Measurements from ENCODE around the gene NEURL1B.

The NEURL1B gene

GRCh38 chr5:172636279-172637050 lies 4.6 kb upstream of the NEURL1B start:
- TF ChIP-seq YY1 (IDR thresholded peaks at IDR 0.05; ENCODE audit: insufficient read depth, insufficient read length) (no peak), ZNF274 (IDR thresholded peaks at IDR 0.05; ENCODE audit: low read depth, low read length) (no peak), SUZ12 (IDR thresholded peaks at IDR 0.05; ENCODE audit: extremely low read depth, insufficient read depth, insufficient read length) (no peak)
- no peak for DNase-seq (ENCODE audit: low read depth, low spot score)
- Histone ChIP-seq H3K4me3 (ENCODE audit: insufficient read length, low read depth) (no peak overlapping the region), H3K27me3 (ENCODE audit: insufficient read depth, insufficient read length) (peaks cover 29% of the 10 kb centered on the region), H3K9me3 (ENCODE audit: insufficient read depth, low read length) (no peaks in the 10 kb centered on the region), H3K9ac (ENCODE audit: insufficient read length, low read depth) (no peak overlapping the region), H3K4me1 (ENCODE audit: insufficient read depth, insufficient read length) (no peaks in the 10 kb centered on the region), H3K36me3 (ENCODE audit: insufficient read depth, insufficient read length, low read length) (no peaks in the 10 kb centered on the region)

- no peaks in the 10 kb centered on the region for H3K9me3 ChIP-seq (ENCODE audit: insufficient read depth, low read length)
- no peak overlapping the region for H3K4me3 ChIP-seq (ENCODE audit: insufficient read length, low read depth)
- no peak overlapping the region for H3K9ac ChIP-seq (ENCODE audit: insufficient read length, low read depth)
- no peaks in the 10 kb centered on the region for H3K36me3 ChIP-seq (ENCODE audit: insufficient read depth, insufficient read length, low read length)
- peaks cover 32% of the 10 kb centered on the region for H3K27me3 ChIP-seq (ENCODE audit: insufficient read depth, insufficient read length)
- no peaks in the 10 kb centered on the region for H3K4me1 ChIP-seq (ENCODE audit: insufficient read depth, insufficient read length)
- no peak for TF ChIP-seq ZNF274 (IDR thresholded peaks at IDR 0.05; ENCODE audit: low read depth, low read length)
- TF ChIP-seq SUZ12 (IDR thresholded peaks at IDR 0.05; ENCODE audit: extremely low read depth, insufficient read depth, insufficient read length) = no peak
- no peak for TF ChIP-seq YY1 (IDR thresholded peaks at IDR 0.05; ENCODE audit: insufficient read depth, insufficient read length)
- DNase-seq (ENCODE audit: low read depth, low spot score) = no peak
Observed at GRCh38 chr5:172637110-172637580, 3.9 kb upstream of the NEURL1B start.

- Histone ChIP-seq H3K36me3 (ENCODE audit: insufficient read depth, insufficient read length, low read length) (no peaks in the 10 kb centered on the region), H3K4me3 (ENCODE audit: insufficient read length, low read depth) (no peak overlapping the region), H3K9ac (ENCODE audit: insufficient read length, low read depth) (no peak overlapping the region), H3K27me3 (ENCODE audit: insufficient read depth, insufficient read length) (peaks cover 36% of the 10 kb centered on the region), H3K9me3 (ENCODE audit: insufficient read depth, low read length) (no peaks in the 10 kb centered on the region), H3K4me1 (ENCODE audit: insufficient read depth, insufficient read length) (no peaks in the 10 kb centered on the region)
- DNase-seq (ENCODE audit: low read depth, low spot score) = no peak
- TF ChIP-seq YY1 (IDR thresholded peaks at IDR 0.05; ENCODE audit: insufficient read depth, insufficient read length) (no peak), ZNF274 (IDR thresholded peaks at IDR 0.05; ENCODE audit: low read depth, low read length) (no peak), SUZ12 (IDR thresholded peaks at IDR 0.05; ENCODE audit: extremely low read depth, insufficient read depth, insufficient read length) (no peak)
Observed at GRCh38 chr5:172637740-172638139, 3.3 kb upstream of the NEURL1B start.

- H3K36me3 ChIP-seq (ENCODE audit: insufficient read depth, insufficient read length, low read length) = no peaks in the 10 kb centered on the region
- DNase-seq (ENCODE audit: low read depth, low spot score) = no peak
- H3K27me3 ChIP-seq (ENCODE audit: insufficient read depth, insufficient read length) = peaks cover 36% of the 10 kb centered on the region
- no peak for TF ChIP-seq ZNF274 (IDR thresholded peaks at IDR 0.05; ENCODE audit: low read depth, low read length)
- TF ChIP-seq SUZ12 (IDR thresholded peaks at IDR 0.05; ENCODE audit: extremely low read depth, insufficient read depth, insufficient read length) = no peak
- TF ChIP-seq YY1 (IDR thresholded peaks at IDR 0.05; ENCODE audit: insufficient read depth, insufficient read length) = no peak
- no peak overlapping the region for H3K9ac ChIP-seq (ENCODE audit: insufficient read length, low read depth)
- H3K9me3 ChIP-seq (ENCODE audit: insufficient read depth, low read length) = no peaks in the 10 kb centered on the region
- no peak overlapping the region for H3K4me3 ChIP-seq (ENCODE audit: insufficient read length, low read depth)
- no peaks in the 10 kb centered on the region for H3K4me1 ChIP-seq (ENCODE audit: insufficient read depth, insufficient read length)
Observed at GRCh38 chr5:172638209-172638768, 2.8 kb upstream of the NEURL1B start.

DNA sequence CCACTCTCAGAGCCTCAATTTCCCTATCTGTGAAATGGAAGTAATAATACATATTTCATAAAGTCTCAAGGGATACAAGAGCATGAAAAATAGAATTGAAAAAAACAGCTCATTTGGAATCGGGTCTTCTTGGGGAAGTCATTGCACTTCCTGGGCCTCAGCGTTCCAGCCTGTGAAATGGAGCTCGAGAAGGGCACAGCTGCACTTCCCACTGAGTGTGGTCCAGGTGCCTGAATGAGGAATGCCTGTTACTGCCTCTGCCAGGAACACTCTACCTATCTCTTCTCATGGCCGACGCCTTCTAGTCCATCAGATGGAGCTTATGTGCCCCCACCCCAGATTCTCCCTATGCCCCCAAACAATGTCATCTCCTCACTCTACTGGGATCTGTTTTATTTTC lies 924 bp upstream of the NEURL1B start:
- Histone ChIP-seq H3K4me1 (ENCODE audit: insufficient read depth, insufficient read length) (peaks cover 4% of the 10 kb centered on the region), H3K9me3 (ENCODE audit: insufficient read depth, low read length) (no peaks in the 10 kb centered on the region), H3K4me3 (ENCODE audit: insufficient read length, low read depth) (no peak overlapping the region), H3K36me3 (ENCODE audit: insufficient read depth, insufficient read length, low read length) (no peaks in the 10 kb centered on the region), H3K27me3 (ENCODE audit: insufficient read depth, insufficient read length) (peaks cover 36% of the 10 kb centered on the region), H3K9ac (ENCODE audit: insufficient read length, low read depth) (peak overlapping the region; percentile 72)
- TF ChIP-seq SUZ12 (IDR thresholded peaks at IDR 0.05; ENCODE audit: extremely low read depth, insufficient read depth, insufficient read length) (no peak), YY1 (IDR thresholded peaks at IDR 0.05; ENCODE audit: insufficient read depth, insufficient read length) (no peak), ZNF274 (IDR thresholded peaks at IDR 0.05; ENCODE audit: low read depth, low read length) (no peak)
- no peak for DNase-seq (ENCODE audit: low read depth, low spot score)

- no peaks in the 10 kb centered on the region for H3K9me3 ChIP-seq (ENCODE audit: insufficient read depth, low read length)
- DNase-seq (ENCODE audit: low read depth, low spot score) = no peak
- peaks cover 5% of the 10 kb centered on the region for H3K36me3 ChIP-seq (ENCODE audit: insufficient read depth, insufficient read length, low read length)
- TF ChIP-seq ZNF274 (IDR thresholded peaks at IDR 0.05; ENCODE audit: low read depth, low read length) = no peak
- no peak for TF ChIP-seq SUZ12 (IDR thresholded peaks at IDR 0.05; ENCODE audit: extremely low read depth, insufficient read depth, insufficient read length)
- no peak for TF ChIP-seq YY1 (IDR thresholded peaks at IDR 0.05; ENCODE audit: insufficient read depth, insufficient read length)
- peak overlapping the region; percentile 79 for H3K9ac ChIP-seq (ENCODE audit: insufficient read length, low read depth)
- peaks cover 4% of the 10 kb centered on the region for H3K4me1 ChIP-seq (ENCODE audit: insufficient read depth, insufficient read length)
- peaks cover 36% of the 10 kb centered on the region for H3K27me3 ChIP-seq (ENCODE audit: insufficient read depth, insufficient read length)
- H3K4me3 ChIP-seq (ENCODE audit: insufficient read length, low read depth) = peak overlapping the region; percentile 54
Observed at GRCh38 chr5:172641359-172642050, 442 bp downstream of the NEURL1B start.

DNA sequence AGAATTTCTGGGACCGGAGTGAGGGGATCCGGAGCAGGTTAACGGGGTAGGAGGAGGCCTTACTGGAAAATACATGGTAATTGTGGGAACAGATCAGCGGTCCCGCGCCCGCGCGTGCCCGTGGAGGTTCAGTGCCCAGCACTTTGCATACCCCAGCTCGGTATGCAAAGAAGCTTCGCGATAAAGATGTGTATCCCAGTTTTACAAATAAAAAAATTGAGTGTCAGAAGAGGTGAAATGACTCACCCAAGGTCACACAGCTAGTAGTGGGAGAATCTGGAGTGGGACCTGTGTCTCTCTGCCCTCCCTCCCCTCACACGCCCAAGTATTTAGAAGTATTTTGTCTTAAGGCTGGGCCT lies 967 bp downstream of the NEURL1B start:
- no peak for DNase-seq (ENCODE audit: low read depth, low spot score)
- Histone ChIP-seq H3K36me3 (ENCODE audit: insufficient read depth, insufficient read length, low read length) (peaks cover 5% of the 10 kb centered on the region), H3K9me3 (ENCODE audit: insufficient read depth, low read length) (no peaks in the 10 kb centered on the region), H3K4me1 (ENCODE audit: insufficient read depth, insufficient read length) (peaks cover 4% of the 10 kb centered on the region), H3K9ac (ENCODE audit: insufficient read length, low read depth) (peak overlapping the region; percentile 79), H3K27me3 (ENCODE audit: insufficient read depth, insufficient read length) (peaks cover 36% of the 10 kb centered on the region), H3K4me3 (ENCODE audit: insufficient read length, low read depth) (peak overlapping the region; percentile 54)
- no peak for TF ChIP-seq SUZ12 (IDR thresholded peaks at IDR 0.05; ENCODE audit: extremely low read depth, insufficient read depth, insufficient read length)
- no peak for TF ChIP-seq YY1 (IDR thresholded peaks at IDR 0.05; ENCODE audit: insufficient read depth, insufficient read length)
- no peak for TF ChIP-seq ZNF274 (IDR thresholded peaks at IDR 0.05; ENCODE audit: low read depth, low read length)
